ENCODE data around the gene AMOTL1. TPM values are rescaled to one million over a fixed set of nuclear protein-coding genes. Genes with fewer than 3 reads are reported as not detected.

The AMOTL1 gene
- total RNA-seq, 2 experiments from 2014 or later: 4.4 to 4.8 TPM

GRCh38 chr11:94734563-94735275 is 33.4 kb upstream of the AMOTL1 start:
- Mint-ChIP-seq H3K27me3 (peaks cover 22% of the 10 kb centered on the region), H3K36me3 (no peaks in the 10 kb centered on the region), H3K9me3 (no peaks in the 10 kb centered on the region), H3K4me3 (no peak overlapping the region), H3K4me1 (peaks cover 11% of the 10 kb centered on the region), H3K27ac (no peak overlapping the region)
- ATAC-seq (ENCODE audit: low read depth): peak; percentile 88
- POLR2A ChIA-PET: no interaction called here
- DNase-seq: peak; percentile 28

- no peak for ATAC-seq (ENCODE audit: low read depth)
- POLR2A ChIA-PET: no interaction called here
- no peaks in the 10 kb centered on the region for H3K36me3 Mint-ChIP-seq
Observed at GRCh38 chr11:94735907-94736306, 32.2 kb upstream of the AMOTL1 start.

DNA sequence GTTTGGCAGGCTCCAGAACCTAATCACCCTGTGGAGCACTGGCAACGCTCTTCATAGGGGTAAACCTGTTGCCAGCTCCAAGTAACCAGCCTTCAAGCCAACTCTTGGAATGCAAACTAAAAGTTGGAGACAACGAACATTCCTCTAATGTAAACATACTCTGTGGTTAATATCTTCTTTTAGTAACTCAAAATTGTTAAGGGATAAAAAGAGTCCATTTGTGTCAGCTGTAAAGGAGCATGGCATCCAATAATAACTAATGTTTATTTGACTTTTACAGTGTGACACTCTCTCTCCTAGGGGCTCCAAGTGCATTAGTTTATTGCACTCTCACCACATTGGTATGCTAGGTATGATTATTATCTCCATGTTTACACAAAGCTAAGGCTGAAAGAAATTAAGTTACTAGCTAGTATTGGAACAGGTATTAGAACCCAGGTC is 31.0 kb upstream of the AMOTL1 start:
- DNase-seq (no peak), ATAC-seq (ENCODE audit: low read depth) (no peak)
- H3K4me3 Mint-ChIP-seq: no peak overlapping the region
- no peak overlapping the region for H3K27ac Mint-ChIP-seq
- peaks cover 21% of the 10 kb centered on the region for H3K4me1 Mint-ChIP-seq
- H3K36me3 Mint-ChIP-seq: no peaks in the 10 kb centered on the region
- H3K27me3 Mint-ChIP-seq: peaks cover 32% of the 10 kb centered on the region
- POLR2A ChIA-PET: no interaction called here
- H3K9me3 Mint-ChIP-seq: no peaks in the 10 kb centered on the region

More at GRCh38 chr11:94735907-94736306, 32.2 kb upstream of the AMOTL1 start:
- Mint-ChIP-seq H3K27me3 (peaks cover 22% of the 10 kb centered on the region), H3K27ac (no peak overlapping the region), H3K4me3 (no peak overlapping the region), H3K9me3 (no peaks in the 10 kb centered on the region), H3K4me1 (peaks cover 13% of the 10 kb centered on the region)
- no peak for DNase-seq

DNA sequence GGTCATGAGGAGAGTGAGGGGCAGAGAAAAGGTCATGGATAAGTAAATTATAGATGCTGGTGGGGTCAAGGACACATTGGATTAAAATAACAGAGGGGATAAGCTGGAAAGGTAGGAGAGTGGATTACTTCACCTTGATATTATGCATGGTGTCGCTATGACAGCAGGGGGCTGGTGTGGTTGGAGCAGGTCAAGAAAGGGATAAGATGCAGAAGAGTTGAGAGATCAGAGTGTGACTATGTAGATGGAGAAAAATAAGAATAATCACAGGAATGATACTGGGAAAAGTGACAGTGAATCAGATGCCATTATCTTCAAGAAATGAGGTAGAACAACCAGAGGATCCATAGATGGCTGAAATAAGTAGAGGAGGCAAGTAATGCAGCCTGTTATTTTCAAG is 29.4 kb upstream of the AMOTL1 start:
- Mint-ChIP-seq H3K4me1 (peaks cover 21% of the 10 kb centered on the region), H3K27ac (no peak overlapping the region), H3K4me3 (no peak overlapping the region), H3K9me3 (no peaks in the 10 kb centered on the region), H3K27me3 (peaks cover 39% of the 10 kb centered on the region), H3K36me3 (no peaks in the 10 kb centered on the region)
- ATAC-seq (ENCODE audit: low read depth) (no peak), DNase-seq (no peak)
- POLR2A ChIA-PET: no interaction called here

- POLR2A ChIA-PET: no interaction called here
- no peak for DNase-seq
- no peak overlapping the region for H3K27ac Mint-ChIP-seq
- H3K4me3 Mint-ChIP-seq: no peak overlapping the region
- H3K4me1 Mint-ChIP-seq: peaks cover 18% of the 10 kb centered on the region
- peaks cover 39% of the 10 kb centered on the region for H3K27me3 Mint-ChIP-seq
- ATAC-seq (ENCODE audit: low read depth): no peak
- H3K36me3 Mint-ChIP-seq: no peaks in the 10 kb centered on the region
- no peaks in the 10 kb centered on the region for H3K9me3 Mint-ChIP-seq
Observed at GRCh38 chr11:94739331-94739730, 28.8 kb upstream of the AMOTL1 start.

GRCh38 chr11:94740083-94741021 is 27.8 kb upstream of the AMOTL1 start:
- peaks cover 10% of the 10 kb centered on the region for H3K4me1 Mint-ChIP-seq
- peak; percentile 38 for DNase-seq
- POLR2A ChIA-PET: no interaction called here
- H3K27ac Mint-ChIP-seq: no peak overlapping the region
- H3K27me3 Mint-ChIP-seq: peaks cover 39% of the 10 kb centered on the region
- peak; percentile 57 for ATAC-seq (ENCODE audit: low read depth)
- peak overlapping the region; percentile 80 for H3K4me3 Mint-ChIP-seq
- H3K9me3 Mint-ChIP-seq: no peaks in the 10 kb centered on the region
- no peaks in the 10 kb centered on the region for H3K36me3 Mint-ChIP-seq

GRCh38 chr11:94741022-94741679 is 27.0 kb upstream of the AMOTL1 start:
- Mint-ChIP-seq H3K4me1 (peaks cover 10% of the 10 kb centered on the region), H3K4me3 (peak overlapping the region; percentile 80), H3K9me3 (no peaks in the 10 kb centered on the region), H3K27me3 (peaks cover 40% of the 10 kb centered on the region), H3K36me3 (no peaks in the 10 kb centered on the region), H3K27ac (no peak overlapping the region)
- POLR2A ChIA-PET: no interaction called here
- DNase-seq (peak; percentile 35), ATAC-seq (ENCODE audit: low read depth) (peak; percentile 48)

- H3K4me1 Mint-ChIP-seq: peaks cover 10% of the 10 kb centered on the region
- DNase-seq (no peak), ATAC-seq (ENCODE audit: low read depth) (no peak)
- H3K27ac Mint-ChIP-seq: no peak overlapping the region
- POLR2A ChIA-PET: interaction anchor here (0.7 kb wide), 1 partner anchor 134 kb away, joined by 5 read pairs; no protein-coding TSS in a partner anchor
- H3K36me3 Mint-ChIP-seq: no peaks in the 10 kb centered on the region
- H3K9me3 Mint-ChIP-seq: no peaks in the 10 kb centered on the region
- H3K4me3 Mint-ChIP-seq: no peak overlapping the region
- H3K27me3 Mint-ChIP-seq: peaks cover 46% of the 10 kb centered on the region
Observed at GRCh38 chr11:94742665-94743064, 25.5 kb upstream of the AMOTL1 start.

DNA sequence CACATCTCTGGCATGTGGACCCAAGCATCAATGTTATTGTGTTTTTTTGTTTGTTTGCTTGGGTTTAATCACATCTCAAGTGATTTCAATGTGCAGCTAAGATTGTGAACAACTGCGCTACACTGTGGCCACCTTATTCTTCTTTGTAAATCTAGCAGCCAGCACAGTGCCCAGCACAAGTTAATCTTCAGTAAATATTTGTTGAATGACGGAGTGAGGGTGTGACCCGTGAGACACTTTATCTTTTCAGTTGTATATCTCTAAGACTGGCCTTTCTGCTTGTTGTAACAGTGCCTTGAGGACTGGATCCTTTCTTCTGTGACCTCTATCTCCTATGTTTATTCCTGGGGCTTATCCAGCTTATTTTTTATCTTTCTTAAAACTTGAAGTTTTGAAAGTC is 21.4 kb upstream of the AMOTL1 start:
- ATAC-seq (ENCODE audit: low read depth) (no peak), DNase-seq (no peak)
- Mint-ChIP-seq H3K9me3 (no peaks in the 10 kb centered on the region), H3K4me3 (no peak overlapping the region), H3K36me3 (no peaks in the 10 kb centered on the region), H3K27ac (no peak overlapping the region), H3K27me3 (peaks cover 58% of the 10 kb centered on the region), H3K4me1 (peaks cover 1% of the 10 kb centered on the region)
- POLR2A ChIA-PET: no interaction called here

- H3K4me1 Mint-ChIP-seq: peaks cover 1% of the 10 kb centered on the region
- no peak for ATAC-seq (ENCODE audit: low read depth)
- no peak overlapping the region for H3K4me3 Mint-ChIP-seq
- no peaks in the 10 kb centered on the region for H3K9me3 Mint-ChIP-seq
- H3K36me3 Mint-ChIP-seq: no peaks in the 10 kb centered on the region
- H3K27ac Mint-ChIP-seq: no peak overlapping the region
- POLR2A ChIA-PET: no interaction called here
- DNase-seq: no peak
- peaks cover 58% of the 10 kb centered on the region for H3K27me3 Mint-ChIP-seq
Observed at GRCh38 chr11:94747146-94747545, 21.0 kb upstream of the AMOTL1 start.

DNA sequence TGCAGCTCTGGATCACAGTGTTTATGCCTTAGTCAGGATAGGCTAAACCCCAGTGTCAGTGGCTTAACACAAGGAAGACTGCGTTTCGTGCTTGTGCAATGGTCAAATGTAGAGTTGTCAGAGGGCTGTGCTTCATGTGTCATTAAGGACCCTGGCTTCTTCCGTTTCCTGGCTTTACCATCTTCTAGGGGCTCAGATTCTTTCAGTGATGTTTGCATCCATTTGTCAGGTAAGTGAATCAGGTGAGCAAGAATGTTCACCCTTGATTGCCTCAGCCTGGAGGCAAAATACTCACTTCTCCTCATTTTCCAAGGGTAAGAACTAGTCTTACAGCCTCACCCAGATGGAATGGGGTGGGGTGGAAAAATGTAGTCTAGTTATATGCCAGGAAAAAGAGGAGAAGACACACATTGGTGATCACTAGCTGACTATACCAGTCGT is 20.5 kb upstream of the AMOTL1 start:
- no peaks in the 10 kb centered on the region for H3K9me3 Mint-ChIP-seq
- H3K4me1 Mint-ChIP-seq: peaks cover 1% of the 10 kb centered on the region
- no peak overlapping the region for H3K4me3 Mint-ChIP-seq
- H3K36me3 Mint-ChIP-seq: no peaks in the 10 kb centered on the region
- peaks cover 57% of the 10 kb centered on the region for H3K27me3 Mint-ChIP-seq
- no peak for ATAC-seq (ENCODE audit: low read depth)
- POLR2A ChIA-PET: no interaction called here
- no peak for DNase-seq
- no peak overlapping the region for H3K27ac Mint-ChIP-seq

DNA sequence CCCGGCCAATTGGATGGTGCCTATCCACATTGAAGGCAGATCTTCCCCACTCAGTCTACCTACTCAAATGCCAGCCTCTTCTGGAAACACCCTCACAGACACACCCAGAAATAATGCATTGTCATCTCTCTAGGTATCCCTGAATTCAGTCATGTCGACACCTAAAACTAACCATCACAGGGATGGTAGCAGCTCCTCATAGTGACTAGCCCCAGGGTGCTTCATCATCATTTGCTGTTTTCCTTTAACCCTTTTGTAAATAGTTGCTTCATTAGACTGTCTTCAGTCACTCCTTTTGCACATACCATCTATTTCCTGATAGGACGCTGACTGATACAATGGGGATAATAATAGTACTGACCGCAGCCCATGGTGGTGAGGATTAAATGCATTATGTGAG is 18.8 kb upstream of the AMOTL1 start:
- peaks cover 57% of the 10 kb centered on the region for H3K27me3 Mint-ChIP-seq
- ATAC-seq (ENCODE audit: low read depth) (no peak), DNase-seq (no peak)
- POLR2A ChIA-PET: no interaction called here
- H3K4me3 Mint-ChIP-seq: no peak overlapping the region
- H3K27ac Mint-ChIP-seq: no peak overlapping the region
- H3K9me3 Mint-ChIP-seq: no peaks in the 10 kb centered on the region
- no peaks in the 10 kb centered on the region for H3K36me3 Mint-ChIP-seq
- peaks cover 1% of the 10 kb centered on the region for H3K4me1 Mint-ChIP-seq

All from activated naive CD8-positive, alpha-beta T cell treated with anti-CD3 and anti-CD28 coated beads, Interleukin-2, amount 10 ng/mL, durations not matched to agents 7 days and 5 days (primary cell).